ENCODE measurements around the gene OGDH.

DNA sequence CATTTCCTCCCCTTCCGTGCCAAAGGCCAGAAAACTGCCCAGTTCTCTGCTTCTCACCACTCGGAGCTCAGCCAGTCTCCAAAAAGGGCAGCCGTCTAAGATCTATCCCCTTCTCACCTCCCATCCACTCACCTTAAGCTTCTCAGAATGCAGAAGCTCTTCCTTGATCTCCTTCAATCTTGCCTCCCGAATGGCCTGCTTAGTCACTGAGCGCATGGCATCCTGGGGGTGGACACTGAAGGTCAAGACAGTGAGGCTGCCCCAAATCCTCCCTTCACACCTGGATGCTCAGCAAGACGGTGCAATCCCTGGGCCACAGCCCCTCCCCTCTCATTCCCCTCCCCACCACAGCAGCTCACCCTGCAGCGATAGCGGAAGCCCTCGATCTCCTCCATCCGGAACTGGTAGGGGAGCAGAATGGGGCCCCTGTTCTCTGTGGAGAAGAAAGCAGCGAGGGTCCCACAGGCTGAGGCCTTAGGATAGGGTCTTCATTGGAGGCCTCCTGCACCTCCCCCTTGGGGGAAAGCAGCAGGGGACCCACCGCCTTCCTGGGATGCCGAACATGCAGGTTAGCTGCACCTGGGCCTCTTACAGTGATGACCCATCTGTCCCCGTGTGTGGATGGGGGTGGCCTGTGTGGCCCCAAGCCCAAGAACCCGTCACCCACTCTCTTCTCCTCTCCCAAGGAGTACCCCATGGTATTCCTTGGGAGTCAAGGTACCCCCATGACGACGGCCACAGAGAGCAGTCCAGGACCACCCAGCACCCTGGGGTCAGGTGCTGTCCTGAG is 37.5 kb upstream of the OGDH start:
- TF ChIP-seq SP2 (tag by site-specific recombination; IDR thresholded peaks at IDR 0.05) (no peak), ZNF2 (tag by site-specific recombination; IDR thresholded peaks at IDR 0.05) (no peak), SCRT2 (tag by site-specific recombination; IDR thresholded peaks at IDR 0.05) (no peak), MYNN (tag by site-specific recombination; IDR thresholded peaks at IDR 0.05; ENCODE audit: borderline replicate concordance) (no peak), ZEB2 (tag by site-specific recombination; IDR thresholded peaks at IDR 0.05) (no peak), ZNF76 (tag by site-specific recombination; IDR thresholded peaks at IDR 0.05; ENCODE audit: borderline replicate concordance, low read depth) (no peak), ZNF121 (tag by site-specific recombination; IDR thresholded peaks at IDR 0.05) (no peak)
- TF ChIP-seq, protein P1, sequence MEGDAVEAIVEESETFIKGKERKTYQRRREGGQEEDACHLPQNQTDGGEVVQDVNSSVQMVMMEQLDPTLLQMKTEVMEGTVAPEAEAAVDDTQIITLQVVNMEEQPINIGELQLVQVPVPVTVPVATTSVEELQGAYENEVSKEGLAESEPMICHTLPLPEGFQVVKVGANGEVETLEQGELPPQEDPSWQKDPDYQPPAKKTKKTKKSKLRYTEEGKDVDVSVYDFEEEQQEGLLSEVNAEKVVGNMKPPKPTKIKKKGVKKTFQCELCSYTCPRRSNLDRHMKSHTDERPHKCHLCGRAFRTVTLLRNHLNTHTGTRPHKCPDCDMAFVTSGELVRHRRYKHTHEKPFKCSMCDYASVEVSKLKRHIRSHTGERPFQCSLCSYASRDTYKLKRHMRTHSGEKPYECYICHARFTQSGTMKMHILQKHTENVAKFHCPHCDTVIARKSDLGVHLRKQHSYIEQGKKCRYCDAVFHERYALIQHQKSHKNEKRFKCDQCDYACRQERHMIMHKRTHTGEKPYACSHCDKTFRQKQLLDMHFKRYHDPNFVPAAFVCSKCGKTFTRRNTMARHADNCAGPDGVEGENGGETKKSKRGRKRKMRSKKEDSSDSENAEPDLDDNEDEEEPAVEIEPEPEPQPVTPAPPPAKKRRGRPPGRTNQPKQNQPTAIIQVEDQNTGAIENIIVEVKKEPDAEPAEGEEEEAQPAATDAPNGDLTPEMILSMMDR (tag by site-specific recombination; IDR thresholded peaks at IDR 0.05), result no peak
- TF ChIP-seq, protein P2, sequence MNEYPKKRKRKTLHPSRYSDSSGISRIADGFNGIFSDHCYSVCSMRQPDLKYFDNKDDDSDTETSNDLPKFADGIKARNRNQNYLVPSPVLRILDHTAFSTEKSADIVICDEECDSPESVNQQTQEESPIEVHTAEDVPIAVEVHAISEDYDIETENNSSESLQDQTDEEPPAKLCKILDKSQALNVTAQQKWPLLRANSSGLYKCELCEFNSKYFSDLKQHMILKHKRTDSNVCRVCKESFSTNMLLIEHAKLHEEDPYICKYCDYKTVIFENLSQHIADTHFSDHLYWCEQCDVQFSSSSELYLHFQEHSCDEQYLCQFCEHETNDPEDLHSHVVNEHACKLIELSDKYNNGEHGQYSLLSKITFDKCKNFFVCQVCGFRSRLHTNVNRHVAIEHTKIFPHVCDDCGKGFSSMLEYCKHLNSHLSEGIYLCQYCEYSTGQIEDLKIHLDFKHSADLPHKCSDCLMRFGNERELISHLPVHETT (tag by site-specific recombination; IDR thresholded peaks at IDR 0.05), result no peak
- TF ChIP-seq, protein P3, sequence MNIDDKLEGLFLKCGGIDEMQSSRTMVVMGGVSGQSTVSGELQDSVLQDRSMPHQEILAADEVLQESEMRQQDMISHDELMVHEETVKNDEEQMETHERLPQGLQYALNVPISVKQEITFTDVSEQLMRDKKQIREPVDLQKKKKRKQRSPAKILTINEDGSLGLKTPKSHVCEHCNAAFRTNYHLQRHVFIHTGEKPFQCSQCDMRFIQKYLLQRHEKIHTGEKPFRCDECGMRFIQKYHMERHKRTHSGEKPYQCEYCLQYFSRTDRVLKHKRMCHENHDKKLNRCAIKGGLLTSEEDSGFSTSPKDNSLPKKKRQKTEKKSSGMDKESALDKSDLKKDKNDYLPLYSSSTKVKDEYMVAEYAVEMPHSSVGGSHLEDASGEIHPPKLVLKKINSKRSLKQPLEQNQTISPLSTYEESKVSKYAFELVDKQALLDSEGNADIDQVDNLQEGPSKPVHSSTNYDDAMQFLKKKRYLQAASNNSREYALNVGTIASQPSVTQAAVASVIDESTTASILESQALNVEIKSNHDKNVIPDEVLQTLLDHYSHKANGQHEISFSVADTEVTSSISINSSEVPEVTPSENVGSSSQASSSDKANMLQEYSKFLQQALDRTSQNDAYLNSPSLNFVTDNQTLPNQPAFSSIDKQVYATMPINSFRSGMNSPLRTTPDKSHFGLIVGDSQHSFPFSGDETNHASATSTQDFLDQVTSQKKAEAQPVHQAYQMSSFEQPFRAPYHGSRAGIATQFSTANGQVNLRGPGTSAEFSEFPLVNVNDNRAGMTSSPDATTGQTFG (tag by site-specific recombination; IDR thresholded peaks at IDR 0.05; ENCODE audit: borderline replicate concordance), result no peak
